ENCODE data around the gene PTPRN2. TPM values are rescaled to one million over a fixed set of nuclear protein-coding genes. Genes with fewer than 3 reads are reported as not detected.

Gene PTPRN2
- total and polyA plus RNA-seq, 5 experiments from 2014 or later = 0.69 to 1.5 (median 0.99) TPM

DNA sequence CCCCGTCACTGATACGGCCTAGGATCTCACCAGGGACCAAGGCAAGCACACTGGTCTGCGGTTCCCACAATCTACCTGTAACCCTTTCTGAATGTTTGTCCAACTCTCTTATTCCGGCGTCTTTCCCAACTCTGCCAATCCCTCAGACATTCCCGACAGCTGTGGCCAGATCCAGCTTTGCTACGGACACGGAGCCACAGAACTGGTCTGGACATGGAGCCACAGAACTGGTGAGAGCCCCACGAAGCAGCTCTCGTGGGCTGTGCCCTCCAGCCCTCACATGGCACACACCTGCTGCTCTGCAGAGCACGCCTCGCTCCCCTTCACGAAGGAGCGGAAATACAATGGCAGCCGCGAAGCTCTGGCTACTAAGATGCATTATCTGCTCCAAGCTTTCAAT is 874.0 kb downstream of the PTPRN2 start:
- DNase-seq (no peak), ATAC-seq (no peak)
- H3K27ac Mint-ChIP-seq = peak overlapping the region in 1 of 10 donors; percentile 69
- H3K9me3 Mint-ChIP-seq = no peaks in the 10 kb centered on the region
- peaks cover 0 to 22% (median 5%) of the 10 kb centered on the region in 5 donors for H3K27me3 Mint-ChIP-seq
- H3K4me3 Mint-ChIP-seq = peak overlapping the region in 1 of 10 donors; percentile 2
- no peaks in the 10 kb centered on the region for H3K4me1 Mint-ChIP-seq
- H3K36me3 Mint-ChIP-seq = no peaks in the 10 kb centered on the region
- POLR2A ChIA-PET = no interaction called here

DNA sequence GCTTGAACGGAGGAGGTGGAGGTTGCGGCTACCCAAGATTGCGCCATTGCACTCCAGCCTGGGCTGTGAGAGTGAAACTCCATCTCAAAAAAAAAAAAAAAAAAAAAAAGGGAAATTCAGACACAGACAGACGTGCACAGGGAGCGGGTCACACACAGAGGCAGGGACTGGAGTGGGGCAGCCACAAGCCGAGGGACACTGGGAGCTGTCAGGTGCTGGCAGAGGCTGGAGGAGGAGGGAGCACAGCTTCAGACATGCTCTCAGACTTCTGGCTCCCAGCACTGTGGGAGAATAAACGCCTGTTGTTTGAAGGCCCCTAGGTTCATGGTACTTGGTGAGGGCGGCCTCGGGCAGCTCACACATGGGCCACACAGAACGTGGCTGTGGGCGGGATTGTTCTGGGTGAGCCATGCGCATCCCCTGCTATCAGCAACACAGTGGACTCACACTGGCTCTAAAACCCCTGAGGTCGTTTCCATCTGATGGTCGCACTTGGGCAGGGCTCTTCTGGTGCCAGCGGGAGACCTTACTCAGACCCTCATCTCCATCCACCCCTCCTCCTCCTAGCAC is 874.9 kb downstream of the PTPRN2 start:
- Mint-ChIP-seq H3K4me3 (no peak overlapping the region), H3K4me1 (no peaks in the 10 kb centered on the region), H3K36me3 (no peaks in the 10 kb centered on the region), H3K27me3 (peaks cover 0 to 31% (median 12%) of the 10 kb centered on the region in 5 donors), H3K9me3 (no peaks in the 10 kb centered on the region), H3K27ac (no peak overlapping the region)
- no peak for DNase-seq
- no peak for ATAC-seq
- POLR2A ChIA-PET = no interaction called here

DNA sequence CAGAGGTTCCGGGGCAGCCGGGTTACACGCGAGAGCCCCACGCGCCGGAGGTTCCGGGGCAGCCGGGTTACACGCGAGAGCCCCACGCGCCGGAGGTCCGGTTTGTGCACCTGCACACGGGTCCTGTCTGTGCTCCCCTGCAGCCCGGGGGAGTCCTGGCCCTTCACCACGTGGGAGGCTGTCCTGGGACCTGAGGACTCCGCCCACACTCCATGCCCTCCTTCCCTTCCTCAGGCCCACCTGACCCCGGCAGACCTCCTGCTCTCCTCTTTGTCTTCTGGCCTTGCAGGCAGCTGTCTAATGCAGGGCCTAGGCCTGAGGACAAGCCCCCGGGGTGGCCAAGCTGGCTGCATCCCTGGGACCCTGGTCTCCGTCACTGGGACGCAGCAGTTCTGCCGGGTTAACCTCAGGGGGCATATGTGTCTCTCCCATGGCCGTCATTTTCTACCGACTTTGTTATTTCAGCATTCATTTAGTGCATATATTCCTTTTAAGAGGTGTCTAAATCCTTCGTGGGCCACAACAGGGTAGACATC is 876.2 kb downstream of the PTPRN2 start:
- no peaks in the 10 kb centered on the region for H3K36me3 Mint-ChIP-seq
- H3K9me3 Mint-ChIP-seq = no peaks in the 10 kb centered on the region
- DNase-seq (no peak), ATAC-seq (no peak)
- POLR2A ChIA-PET = no interaction called here
- peaks cover 0 to 3% (median 0%) of the 10 kb centered on the region in 4 donors for H3K4me1 Mint-ChIP-seq
- H3K27me3 Mint-ChIP-seq = peaks cover 3 to 43% (median 19%) of the 10 kb centered on the region in 5 donors
- no peak overlapping the region for H3K4me3 Mint-ChIP-seq
- H3K27ac Mint-ChIP-seq = peak overlapping the region in 1 of 10 donors; percentile 68

DNA sequence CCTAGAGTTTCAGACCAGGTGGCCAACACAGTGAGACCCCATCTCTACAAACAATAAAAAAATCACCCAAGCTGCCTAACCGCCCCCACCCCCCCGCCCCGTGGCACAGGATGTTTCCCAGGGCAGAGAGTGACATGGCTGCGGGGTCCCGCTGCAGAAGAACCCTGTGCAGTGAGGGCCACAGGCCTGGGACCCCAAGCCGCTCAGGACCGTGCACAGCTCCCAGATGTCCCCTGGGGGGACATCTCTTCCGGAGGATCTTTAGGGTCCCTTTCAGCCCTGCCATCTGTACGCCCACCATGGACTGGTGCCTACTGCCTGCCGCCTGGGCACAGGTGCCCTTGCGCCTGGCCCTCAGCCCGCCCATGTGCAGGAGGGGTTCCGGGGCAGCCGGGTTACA is 877.2 kb downstream of the PTPRN2 start:
- no peak overlapping the region for H3K27ac Mint-ChIP-seq
- H3K27me3 Mint-ChIP-seq = peaks cover 3 to 43% (median 19%) of the 10 kb centered on the region in 5 donors
- H3K4me3 Mint-ChIP-seq = no peak overlapping the region
- POLR2A ChIA-PET = no interaction called here
- H3K36me3 Mint-ChIP-seq = no peaks in the 10 kb centered on the region
- no peaks in the 10 kb centered on the region for H3K9me3 Mint-ChIP-seq
- DNase-seq (no peak), ATAC-seq (no peak)
- peaks cover 0 to 3% (median 0%) of the 10 kb centered on the region in 4 donors for H3K4me1 Mint-ChIP-seq

- Mint-ChIP-seq H3K4me3 (no peak overlapping the region), H3K9me3 (no peaks in the 10 kb centered on the region), H3K27me3 (peaks cover 3 to 45% (median 19%) of the 10 kb centered on the region in 5 donors), H3K27ac (peak overlapping the region in 1 of 10 donors; percentile 47), H3K4me1 (peaks cover 0 to 3% (median 0%) of the 10 kb centered on the region in 4 donors), H3K36me3 (no peaks in the 10 kb centered on the region)
- POLR2A ChIA-PET = no interaction called here
- DNase-seq = no peak
- ATAC-seq = no peak
These were observed 877.9 kb downstream of the PTPRN2 start for GRCh38 chr7:157709531-157710251.

DNA sequence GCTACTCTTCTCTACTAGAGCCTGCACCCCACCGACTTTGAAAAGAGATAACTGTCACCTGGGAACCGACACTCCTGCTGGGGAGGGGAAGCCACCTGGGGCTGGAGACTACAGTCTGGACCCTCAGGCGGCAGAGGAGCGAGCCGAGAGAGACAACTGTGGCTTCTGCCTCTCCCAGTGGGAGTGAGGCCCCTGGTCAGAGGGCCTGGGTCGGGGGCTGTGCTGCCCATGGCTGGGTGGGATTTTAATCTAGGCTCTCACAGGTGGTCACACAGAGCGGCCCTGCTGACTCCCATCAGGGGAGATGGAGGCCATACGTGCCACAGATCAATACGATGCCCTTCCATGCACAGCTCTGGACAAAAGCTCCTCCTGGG is 878.7 kb downstream of the PTPRN2 start:
- Mint-ChIP-seq H3K4me1 (peaks cover 0 to 3% (median 0%) of the 10 kb centered on the region in 4 donors), H3K27me3 (peaks cover 4 to 50% (median 22%) of the 10 kb centered on the region in 5 donors), H3K9me3 (no peaks in the 10 kb centered on the region), H3K27ac (peak overlapping the region in 1 of 10 donors; percentile 32), H3K4me3 (no peak overlapping the region), H3K36me3 (no peaks in the 10 kb centered on the region)
- ATAC-seq (no peak), DNase-seq (no peak)
- POLR2A ChIA-PET = interaction anchor here (0.7 kb wide), 1 partner anchor 10 kb away, joined by 3 read pairs; no protein-coding TSS in a partner anchor

GRCh38 chr7:157707983-157708918 is 879.4 kb downstream of the PTPRN2 start:
- peaks cover 6 to 56% (median 25%) of the 10 kb centered on the region in 5 donors for H3K27me3 Mint-ChIP-seq
- DNase-seq (no peak), ATAC-seq (no peak)
- no peak overlapping the region for H3K27ac Mint-ChIP-seq
- no peaks in the 10 kb centered on the region for H3K9me3 Mint-ChIP-seq
- POLR2A ChIA-PET = interaction anchor here (0.7 kb wide), 1 partner anchor 9 kb away, joined by 3 read pairs; no protein-coding TSS in a partner anchor
- H3K36me3 Mint-ChIP-seq = no peaks in the 10 kb centered on the region
- H3K4me3 Mint-ChIP-seq = no peak overlapping the region
- peaks cover 0 to 3% (median 0%) of the 10 kb centered on the region in 4 donors for H3K4me1 Mint-ChIP-seq

GRCh38 chr7:157704365-157704764 is 883.3 kb downstream of the PTPRN2 start:
- no peak overlapping the region for H3K27ac Mint-ChIP-seq
- H3K36me3 Mint-ChIP-seq = no peaks in the 10 kb centered on the region
- H3K9me3 Mint-ChIP-seq = no peaks in the 10 kb centered on the region
- POLR2A ChIA-PET = no interaction called here
- peaks cover 21 to 80% (median 55%) of the 10 kb centered on the region in 5 donors for H3K27me3 Mint-ChIP-seq
- no peak for DNase-seq
- no peak overlapping the region for H3K4me3 Mint-ChIP-seq
- ATAC-seq = no peak
- peaks cover 0 to 3% (median 0%) of the 10 kb centered on the region in 4 donors for H3K4me1 Mint-ChIP-seq

- Mint-ChIP-seq H3K4me1 (peaks cover 0 to 3% (median 0%) of the 10 kb centered on the region in 4 donors), H3K27ac (no peak overlapping the region), H3K9me3 (no peaks in the 10 kb centered on the region), H3K4me3 (no peak overlapping the region), H3K36me3 (no peaks in the 10 kb centered on the region), H3K27me3 (peaks cover 21 to 79% (median 51%) of the 10 kb centered on the region in 5 donors)
- DNase-seq (no peak), ATAC-seq (no peak)
- POLR2A ChIA-PET = no interaction called here
These were observed 884.0 kb downstream of the PTPRN2 start for GRCh38 chr7:157703534-157704195.

DNA sequence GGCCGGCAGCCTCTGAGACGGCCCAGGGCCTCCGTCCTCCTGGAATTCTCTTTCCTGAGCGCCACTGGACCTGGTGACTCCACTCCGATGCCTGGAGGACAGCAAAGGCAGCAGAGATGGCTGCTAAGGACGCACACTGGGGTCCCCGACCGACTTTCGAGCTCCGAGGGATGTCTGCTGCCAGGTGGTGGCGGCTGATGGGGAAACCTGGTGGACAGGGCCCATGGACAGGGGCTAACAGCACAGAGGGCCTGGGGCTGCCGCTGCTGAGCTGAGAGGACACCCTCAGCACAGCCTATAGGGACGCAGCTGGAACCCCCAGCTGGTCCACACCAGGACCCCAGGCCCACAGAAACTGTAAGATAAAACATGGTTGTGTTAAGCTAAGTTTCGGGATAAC is 884.5 kb downstream of the PTPRN2 start:
- DNase-seq (no peak), ATAC-seq (no peak)
- Mint-ChIP-seq H3K27ac (no peak overlapping the region), H3K4me1 (peaks cover 0 to 3% (median 0%) of the 10 kb centered on the region in 4 donors), H3K4me3 (no peak overlapping the region), H3K9me3 (no peaks in the 10 kb centered on the region), H3K36me3 (no peaks in the 10 kb centered on the region), H3K27me3 (peaks cover 21 to 75% (median 45%) of the 10 kb centered on the region in 5 donors)
- POLR2A ChIA-PET = no interaction called here

- H3K9me3 Mint-ChIP-seq = no peaks in the 10 kb centered on the region
- H3K27me3 Mint-ChIP-seq = peaks cover 21 to 71% (median 44%) of the 10 kb centered on the region in 5 donors
- peaks cover 0 to 3% (median 0%) of the 10 kb centered on the region in 4 donors for H3K4me1 Mint-ChIP-seq
- DNase-seq (no peak), ATAC-seq (no peak)
- no peak overlapping the region for H3K27ac Mint-ChIP-seq
- no peaks in the 10 kb centered on the region for H3K36me3 Mint-ChIP-seq
- H3K4me3 Mint-ChIP-seq = no peak overlapping the region
- POLR2A ChIA-PET = no interaction called here
These were observed 885.2 kb downstream of the PTPRN2 start for GRCh38 chr7:157702311-157703023.

All from naive thymus-derived CD8-positive, alpha-beta T cell (primary cell).